Activated CD8-positive, alpha-beta memory T cell treated with anti-CD3 and anti-CD28 coated beads for 1 hour (primary cell): ENCODE results near the gene RPL28.
"Not testable (repeated sequence)": the region's sequence is repeated elsewhere in the genome, so short reads cannot be mapped to it uniquely, and the experiment has no call there.

ENCODE experiments used
- DNase-seq, 2 donors: peaks; one replicate each; pipeline ENCODE4 v3.0.0-alpha.2; 2020; ENCODE audit warnings: low read depth in 1 of 2; ENCODE audit errors: extremely low read depth in 1 of 2

RPL28 gene

GRCh38 chr19:55446060-55446459, 60.3 kb downstream of the RPL28 start:
- DNase-seq: no peak

DNA sequence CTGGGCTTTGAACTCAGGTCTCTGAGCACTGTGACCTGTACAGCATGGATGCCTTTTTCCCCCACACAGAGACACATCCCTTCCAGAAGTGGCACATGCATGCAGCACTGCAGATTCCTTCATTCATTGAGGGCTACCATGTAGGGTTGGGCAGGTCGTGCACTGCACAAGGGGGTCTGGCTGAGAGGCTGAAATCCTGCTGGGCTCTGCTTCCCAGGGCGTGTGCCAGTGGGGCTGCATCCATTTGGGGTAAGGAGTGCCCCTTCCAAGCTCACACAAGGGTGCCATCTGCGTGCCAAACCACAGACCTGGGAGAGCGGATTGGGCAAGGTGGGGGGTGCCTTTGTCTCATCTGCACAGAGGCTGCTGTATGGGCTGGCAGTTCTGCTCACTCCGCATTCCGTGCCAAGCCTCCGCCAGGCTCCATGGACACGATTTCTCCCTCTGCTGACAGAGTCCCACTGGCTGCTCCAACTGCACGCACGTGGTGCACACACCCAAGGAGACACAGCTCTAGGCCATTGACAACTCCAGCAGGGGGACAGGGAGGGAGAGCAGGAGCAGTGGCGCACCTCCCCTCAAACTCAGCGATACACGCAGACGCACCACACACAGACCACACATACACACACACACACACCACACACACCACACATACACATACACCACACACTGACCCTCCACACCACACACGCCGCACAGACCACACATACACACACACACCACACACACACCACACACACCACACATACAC, 61.9 kb downstream of the RPL28 start:
- no peak for DNase-seq

GRCh38 chr19:55448175-55448490, 62.4 kb downstream of the RPL28 start:
- DNase-seq: not testable (repeated sequence)

GRCh38 chr19:55449469-55449868, 63.7 kb downstream of the RPL28 start:
- DNase-seq: no peak

GRCh38 chr19:55451163-55451964, 65.6 kb downstream of the RPL28 start:
- DNase-seq: no peak

DNA sequence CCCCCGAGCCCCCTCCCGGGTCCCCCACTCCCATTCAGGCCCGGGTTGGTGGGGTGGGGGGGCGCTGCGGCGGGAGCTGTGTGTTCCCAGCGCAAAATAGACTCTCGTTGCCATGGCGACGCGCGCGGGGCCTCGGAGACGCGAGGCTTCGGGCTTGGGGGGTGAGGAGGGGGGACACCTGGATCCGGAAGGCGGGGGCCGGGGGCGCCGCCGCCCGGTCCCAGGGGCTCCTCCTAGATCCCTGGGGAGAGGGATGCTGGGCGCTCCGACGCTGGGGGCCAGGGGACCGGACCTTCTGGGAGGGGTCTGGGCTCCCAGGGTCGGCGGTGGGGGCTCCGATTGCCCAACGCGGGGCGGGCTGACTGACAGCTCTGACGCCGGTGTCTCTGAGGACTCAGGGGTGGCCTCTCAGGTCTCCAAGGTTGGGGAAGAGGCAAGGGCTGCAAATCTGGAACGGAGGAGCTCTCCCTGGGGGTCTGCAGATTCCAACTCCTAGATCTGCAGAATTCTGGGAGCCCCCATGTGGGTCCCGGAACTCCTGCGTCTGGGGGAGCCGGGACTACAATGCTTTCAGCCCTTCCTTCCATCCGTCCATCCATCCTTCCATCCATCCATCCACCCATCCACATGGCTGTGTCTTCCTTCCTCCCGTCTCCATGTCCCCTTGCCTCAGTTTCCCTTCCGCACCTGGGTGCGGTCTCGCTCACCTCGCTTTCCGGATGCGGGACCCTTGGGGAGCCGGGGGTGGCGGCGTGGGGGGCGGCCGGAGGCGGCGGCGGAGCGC, 66.4 kb downstream of the RPL28 start:
- no peak for DNase-seq
